ENCODE results near the gene POLR3F.

The POLR3F gene

GRCh38 chr20:18504479-18505060 is 37.4 kb downstream of the POLR3F start:
- TF ChIP-seq CEBPB (IDR thresholded peaks at IDR 0.05) (no peak), TAF1 (IDR thresholded peaks at IDR 0.05; ENCODE audit: low read depth) (no peak), EGR1 (IDR thresholded peaks at IDR 0.05) (no peak), EP300 (IDR thresholded peaks at IDR 0.05; ENCODE audit: borderline replicate concordance) (no peak), MAX (IDR thresholded peaks at IDR 0.05) (no peak)

GRCh38 chr20:18506744-18507143 is 39.6 kb downstream of the POLR3F start:
- TF ChIP-seq EGR1 (IDR thresholded peaks at IDR 0.05) (no peak), CREB1 (IDR thresholded peaks at IDR 0.05; ENCODE audit: low read depth) (no peak), CEBPB (IDR thresholded peaks at IDR 0.05) (no peak), NFIC (IDR thresholded peaks at IDR 0.05) (no peak), MAX (IDR thresholded peaks at IDR 0.05) (no peak), RAD21 (IDR thresholded peaks at IDR 0.05; ENCODE audit: low read depth) (no peak), TEAD4 (IDR thresholded peaks at IDR 0.05) (no peak), ZBTB7A (IDR thresholded peaks at IDR 0.05; ENCODE audit: low read depth) (no peak), REST (IDR thresholded peaks at IDR 0.05; ENCODE audit: low read depth) (no peak), FOXM1 (IDR thresholded peaks at IDR 0.05; ENCODE audit: borderline replicate concordance, low read depth) (no peak), TAF1 (IDR thresholded peaks at IDR 0.05; ENCODE audit: low read depth) (no peak), USF1 (IDR thresholded peaks at IDR 0.05) (no peak), YY1 (IDR thresholded peaks at IDR 0.05; ENCODE audit: low read depth) (no peak), TCF12 (IDR thresholded peaks at IDR 0.05; ENCODE audit: low read depth) (no peak), EP300 (IDR thresholded peaks at IDR 0.05; ENCODE audit: borderline replicate concordance) (no peak)

GRCh38 chr20:18507218-18508191 is 40.3 kb downstream of the POLR3F start, which contains the start of gene SEC23B:
SEC23B (plus strand) TSS chr20:18507940; CDS start chr20:18510836, 2,896 bp downstream.
- TF ChIP-seq NFIC (IDR thresholded peaks at IDR 0.05) (no peak), TAF1 (IDR thresholded peaks at IDR 0.05; ENCODE audit: low read depth) (peak; percentile 60; the same call in 1 of the 2 replicates), EGR1 (IDR thresholded peaks at IDR 0.05) (no peak), EP300 (IDR thresholded peaks at IDR 0.05; ENCODE audit: borderline replicate concordance) (peak; percentile 19; the same call in 1 of the 2 replicates), ZBTB7A (IDR thresholded peaks at IDR 0.05; ENCODE audit: low read depth) (no peak), USF1 (IDR thresholded peaks at IDR 0.05) (no peak), TCF12 (IDR thresholded peaks at IDR 0.05; ENCODE audit: low read depth) (0 out of 2 replicates have a peak, but pooled peaks have one; percentile 33), YY1 (IDR thresholded peaks at IDR 0.05; ENCODE audit: low read depth) (peak; percentile 96), RAD21 (IDR thresholded peaks at IDR 0.05; ENCODE audit: low read depth) (no peak), TEAD4 (IDR thresholded peaks at IDR 0.05) (0 out of 2 replicates have a peak, but pooled peaks have one; percentile 29), MAX (IDR thresholded peaks at IDR 0.05) (peak; percentile 64), CEBPB (IDR thresholded peaks at IDR 0.05) (no peak), FOXM1 (IDR thresholded peaks at IDR 0.05; ENCODE audit: borderline replicate concordance, low read depth) (peak; percentile 29; the same call in 1 of the 2 replicates), CREB1 (IDR thresholded peaks at IDR 0.05; ENCODE audit: low read depth) (peak; percentile 86), REST (IDR thresholded peaks at IDR 0.05; ENCODE audit: low read depth) (no peak)

- TF ChIP-seq RAD21 (IDR thresholded peaks at IDR 0.05; ENCODE audit: low read depth) (no peak), YY1 (IDR thresholded peaks at IDR 0.05; ENCODE audit: low read depth) (no peak), NFIC (IDR thresholded peaks at IDR 0.05) (no peak), EGR1 (IDR thresholded peaks at IDR 0.05) (no peak), CREB1 (IDR thresholded peaks at IDR 0.05; ENCODE audit: low read depth) (no peak), TEAD4 (IDR thresholded peaks at IDR 0.05) (no peak), REST (IDR thresholded peaks at IDR 0.05; ENCODE audit: low read depth) (no peak), TCF12 (IDR thresholded peaks at IDR 0.05; ENCODE audit: low read depth) (no peak), MAX (IDR thresholded peaks at IDR 0.05) (no peak), TAF1 (IDR thresholded peaks at IDR 0.05; ENCODE audit: low read depth) (no peak), USF1 (IDR thresholded peaks at IDR 0.05) (no peak), FOXM1 (IDR thresholded peaks at IDR 0.05; ENCODE audit: borderline replicate concordance, low read depth) (no peak), EP300 (IDR thresholded peaks at IDR 0.05; ENCODE audit: borderline replicate concordance) (no peak)
Observed at GRCh38 chr20:18511571-18511970, 44.4 kb downstream of the POLR3F start.

Measured in Ishikawa (cell line).